ENCODE results near the gene GPNMB. TPM values are rescaled to one million over a fixed set of nuclear protein-coding genes. Genes with fewer than 3 reads are reported as not detected.

Gene GPNMB
- total and polyA plus RNA-seq, 2 of the 4 experiments (the other 2 are of a cell fraction): under 0.01 to 0.14 TPM

DNA sequence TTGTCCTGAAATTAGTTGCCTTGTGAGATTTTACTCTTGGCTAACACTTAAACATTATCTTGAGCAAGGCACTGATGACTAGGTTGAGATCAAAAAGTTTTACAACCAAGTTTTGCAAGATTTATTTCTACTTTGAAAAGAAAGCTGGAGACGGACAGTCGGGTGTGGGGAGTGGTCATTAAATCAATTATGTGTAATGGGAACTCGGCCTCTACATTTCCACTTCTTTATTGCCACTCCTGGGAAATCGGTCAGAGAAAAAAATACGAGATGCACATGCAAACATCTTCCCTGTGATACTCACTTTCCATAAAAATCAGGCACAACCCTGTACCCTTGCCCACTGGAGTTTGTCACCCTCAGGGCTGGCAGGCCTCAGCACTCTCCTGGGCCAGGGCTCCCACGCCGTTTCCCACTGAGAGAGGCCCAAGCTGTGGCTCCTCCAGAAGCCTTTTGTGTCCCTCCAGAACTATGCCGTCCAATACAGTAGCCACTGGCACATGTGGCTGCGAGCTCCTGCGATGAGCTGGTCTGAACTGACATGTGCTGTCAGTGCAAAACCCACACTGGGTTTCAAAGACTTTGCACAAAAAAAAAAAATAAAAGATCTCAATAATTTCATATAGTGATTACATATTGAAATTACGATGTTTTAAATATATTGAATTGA lies 7.5 kb upstream of the GPNMB start:
- Histone ChIP-seq H3K27me3 (ENCODE audit: control insufficient read depth, insufficient read depth, low read length) (peaks cover 8% of the 10 kb centered on the region), H3K4ac (ENCODE audit: low read depth, low read length) (no peak overlapping the region), H3K79me1 (ENCODE audit: low read depth in 1 of 2, low read length in 2 of 2) (no peaks in the 10 kb centered on the region), H4K5ac (ENCODE audit: low read depth, low read length) (no peak overlapping the region), H4K91ac (ENCODE audit: insufficient read depth, low read depth, low read length) (no peak overlapping the region), H3K56ac (ENCODE audit: extremely low read depth, insufficient read depth, low read length) (no peak overlapping the region), H2AK9ac (replicated peaks; ENCODE audit: low read depth, low read length, poor library complexity) (no peak overlapping the region), H3K27ac (ENCODE audit: insufficient read depth, low read length) (no peak overlapping the region), H3K9ac (ENCODE audit: low read depth, low read length) (no peak overlapping the region), H3K23ac (ENCODE audit: low read depth, low read length) (no peak overlapping the region), H4K20me1 (ENCODE audit: insufficient read depth, low read length) (no peaks in the 10 kb centered on the region), H3K9me1 (ENCODE audit: insufficient read depth, low read length) (no peaks in the 10 kb centered on the region), H3K4me2 (ENCODE audit: low read depth, low read length) (no peak overlapping the region), H2BK120ac (ENCODE audit: low read depth, low read length) (no peak overlapping the region), H3K4me1 (ENCODE audit: control insufficient read depth, insufficient read depth, low read length) (no peaks in the 10 kb centered on the region), H3K36me3 (ENCODE audit: control insufficient read depth, insufficient read depth, low read length) (no peaks in the 10 kb centered on the region), H3K14ac (replicated peaks; ENCODE audit: low read depth, low read length) (no peak overlapping the region), H3K4me3 (ENCODE audit: insufficient read depth, low read depth, low read length) (no peak overlapping the region), H2AK5ac (ENCODE audit: low read depth, low read length) (no peak overlapping the region), H2AFZ (replicated peaks; ENCODE audit: low read length, poor library complexity) (no peak overlapping the region), H3K18ac (ENCODE audit: low read depth, low read length) (no peak overlapping the region), H4K8ac (ENCODE audit: low read depth in 2 of 2, low read length in 2 of 2) (no peak overlapping the region), H2BK5ac (ENCODE audit: low read depth, low read length, poor library complexity, severe bottlenecking) (no peak overlapping the region), H3K9me3 (ENCODE audit: control insufficient read depth, insufficient read depth, low read length) (no peaks in the 10 kb centered on the region), H2BK20ac (ENCODE audit: low read depth, low read length) (no peak overlapping the region), H2BK15ac (ENCODE audit: low read depth, low read length) (no peak overlapping the region)
- POLR2A ChIA-PET (ENCODE audit: unreplicated experiment): interaction anchor here (0.6 kb wide), 1 partner anchor 1099 kb away, joined by 3 read pairs; no protein-coding TSS in a partner anchor
- in situ Hi-C loops (cut with MboI; ENCODE audit: low sequenced_read_pairs) (no loop called here), dilution Hi-C loops (cut with HindIII; ENCODE audit: low sequenced_read_pairs, unreplicated experiment) (no loop called here), intact Hi-C loops (cut with micrococcal nuclease) (loop anchor here (5.0 kb wide), 1 partner anchor 37 kb away; no protein-coding TSS in a partner anchor)
- no TSS peak for BruUV-seq (replicated peaks)
- ATAC-seq (ENCODE audit: low read depth): no peak
- no peak for DNase-seq
- TF ChIP-seq FOS (IDR thresholded peaks at IDR 0.05; ENCODE audit: low read depth, low read length) (no peak), BHLHE40 (IDR thresholded peaks at IDR 0.05; ENCODE audit: low read depth, low read length) (no peak), MAZ (IDR thresholded peaks at IDR 0.05; ENCODE audit: borderline replicate concordance, low read depth, low read length) (no peak), NFE2L2 (IDR thresholded peaks at IDR 0.05; ENCODE audit: low read depth, low read length) (no peak)
- TF ChIP-seq, protein P1, sequence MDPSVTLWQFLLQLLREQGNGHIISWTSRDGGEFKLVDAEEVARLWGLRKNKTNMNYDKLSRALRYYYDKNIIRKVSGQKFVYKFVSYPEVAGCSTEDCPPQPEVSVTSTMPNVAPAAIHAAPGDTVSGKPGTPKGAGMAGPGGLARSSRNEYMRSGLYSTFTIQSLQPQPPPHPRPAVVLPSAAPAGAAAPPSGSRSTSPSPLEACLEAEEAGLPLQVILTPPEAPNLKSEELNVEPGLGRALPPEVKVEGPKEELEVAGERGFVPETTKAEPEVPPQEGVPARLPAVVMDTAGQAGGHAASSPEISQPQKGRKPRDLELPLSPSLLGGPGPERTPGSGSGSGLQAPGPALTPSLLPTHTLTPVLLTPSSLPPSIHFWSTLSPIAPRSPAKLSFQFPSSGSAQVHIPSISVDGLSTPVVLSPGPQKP (IDR thresholded peaks at IDR 0.05; ENCODE audit: borderline replicate concordance, low read depth, low read length): no peak
- TF ChIP-seq, protein P2, sequence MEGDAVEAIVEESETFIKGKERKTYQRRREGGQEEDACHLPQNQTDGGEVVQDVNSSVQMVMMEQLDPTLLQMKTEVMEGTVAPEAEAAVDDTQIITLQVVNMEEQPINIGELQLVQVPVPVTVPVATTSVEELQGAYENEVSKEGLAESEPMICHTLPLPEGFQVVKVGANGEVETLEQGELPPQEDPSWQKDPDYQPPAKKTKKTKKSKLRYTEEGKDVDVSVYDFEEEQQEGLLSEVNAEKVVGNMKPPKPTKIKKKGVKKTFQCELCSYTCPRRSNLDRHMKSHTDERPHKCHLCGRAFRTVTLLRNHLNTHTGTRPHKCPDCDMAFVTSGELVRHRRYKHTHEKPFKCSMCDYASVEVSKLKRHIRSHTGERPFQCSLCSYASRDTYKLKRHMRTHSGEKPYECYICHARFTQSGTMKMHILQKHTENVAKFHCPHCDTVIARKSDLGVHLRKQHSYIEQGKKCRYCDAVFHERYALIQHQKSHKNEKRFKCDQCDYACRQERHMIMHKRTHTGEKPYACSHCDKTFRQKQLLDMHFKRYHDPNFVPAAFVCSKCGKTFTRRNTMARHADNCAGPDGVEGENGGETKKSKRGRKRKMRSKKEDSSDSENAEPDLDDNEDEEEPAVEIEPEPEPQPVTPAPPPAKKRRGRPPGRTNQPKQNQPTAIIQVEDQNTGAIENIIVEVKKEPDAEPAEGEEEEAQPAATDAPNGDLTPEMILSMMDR (conservative IDR thresholded peaks at IDR 0.05; ENCODE audit: low read depth, low read length): no peak
- WGBS, 2 experiments (ENCODE audit: extremely low coverage in 2 of 2, insufficient read length in 1 of 2): no CpG with 5 or more reads among the region's 11 CpGs
- CTCF ChIA-PET: interaction anchor here (0.7 kb wide), 1 partner anchor 153 kb away, joined by 3 read pairs; no protein-coding TSS in a partner anchor
